Fibroblast of skin of back (primary cell): ENCODE data around the gene TGDS.
A peak's percentile ranks its signal among the peaks of the same experiment; 100 is the strongest.
"Not testable (repeated sequence)": the region's sequence is repeated elsewhere in the genome, so short reads cannot be mapped to it uniquely, and the experiment has no call there.

Source experiments
- DNase-seq: peaks from one replicate; pipeline ENCODE4 v3.0.0-alpha.2; 2013

TGDS gene

DNA sequence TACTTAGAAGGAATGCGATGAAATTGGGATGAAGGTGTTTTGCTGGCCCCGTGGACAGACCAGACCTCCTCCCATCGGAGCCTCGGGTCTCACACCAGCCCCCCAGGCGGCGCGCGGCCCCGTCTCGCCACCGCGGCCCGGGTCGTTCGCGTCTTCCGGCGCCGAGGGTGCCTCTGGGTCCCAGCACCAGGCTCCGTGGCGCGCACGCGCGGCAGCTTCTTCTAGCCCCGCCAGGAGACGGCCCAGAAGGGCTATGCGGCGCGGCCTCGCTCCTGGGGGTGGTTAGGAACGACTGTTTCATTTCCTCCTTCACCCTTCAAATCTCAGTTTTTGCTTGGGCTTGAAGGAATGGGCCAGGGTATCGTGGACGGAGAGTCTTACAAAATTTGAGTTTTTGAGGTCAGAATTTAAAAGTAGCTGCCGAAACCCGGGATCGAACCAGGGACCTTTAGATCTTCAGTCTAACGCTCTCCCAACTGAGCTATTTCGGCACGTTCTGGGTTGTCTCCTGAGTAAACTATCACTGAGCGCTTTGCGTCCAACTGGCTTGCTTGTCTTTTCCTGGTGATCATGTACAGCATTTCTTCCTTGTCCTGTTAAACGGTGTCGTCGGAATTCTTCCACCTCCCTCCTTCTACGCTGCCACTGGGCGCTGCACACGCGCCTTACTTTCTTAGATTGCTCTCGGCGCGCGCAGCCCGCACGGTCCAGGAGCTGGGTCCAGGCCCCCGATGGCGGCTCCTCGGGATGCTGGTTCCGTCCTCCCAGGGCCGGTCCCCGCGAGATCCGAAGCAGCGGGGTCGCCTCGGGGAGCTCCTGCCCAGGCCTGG lies 46.5 kb downstream of the TGDS start:
- DNase-seq: peak; percentile 97

DNA sequence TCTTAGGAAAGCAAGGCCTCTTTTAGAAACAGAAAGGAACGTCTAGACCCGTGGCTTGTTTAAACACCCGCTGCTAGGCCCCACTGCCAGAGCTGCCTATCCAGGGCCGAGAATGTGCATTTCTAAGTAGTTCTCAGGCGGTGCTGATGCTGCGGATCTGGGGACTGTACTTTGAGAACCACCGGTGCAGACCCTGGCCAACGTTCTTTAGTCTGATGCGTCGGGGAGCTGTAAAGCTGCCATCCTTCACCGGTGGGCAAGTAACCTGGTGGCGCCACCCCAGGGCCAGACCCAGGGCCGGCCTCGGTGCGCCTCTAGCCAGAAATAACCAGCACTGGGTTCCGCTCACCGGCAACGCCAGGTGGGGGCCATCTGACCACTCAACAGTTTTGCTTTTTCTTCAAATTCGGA lies 47.1 kb downstream of the TGDS start:
- peak; percentile 38 for DNase-seq

DNA sequence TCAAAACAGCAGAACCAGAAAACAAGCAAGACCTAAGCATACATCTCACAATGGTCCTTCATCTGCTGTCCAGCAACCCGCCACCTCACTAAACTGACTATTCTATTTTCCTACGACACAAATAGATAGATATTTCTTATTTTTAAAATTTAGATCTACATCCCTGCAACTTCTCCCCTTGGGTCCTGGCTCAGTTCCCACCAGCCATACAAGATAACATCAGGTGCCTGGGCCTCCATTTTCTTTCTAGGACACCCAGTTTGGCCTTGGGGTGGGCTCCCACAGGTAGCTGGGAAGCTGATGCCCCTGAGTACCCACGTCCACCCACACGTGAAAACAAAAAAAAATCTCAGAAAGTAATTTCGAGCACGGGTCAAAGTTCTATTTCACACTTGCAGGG lies 47.6 kb downstream of the TGDS start:
- DNase-seq: no peak

DNA sequence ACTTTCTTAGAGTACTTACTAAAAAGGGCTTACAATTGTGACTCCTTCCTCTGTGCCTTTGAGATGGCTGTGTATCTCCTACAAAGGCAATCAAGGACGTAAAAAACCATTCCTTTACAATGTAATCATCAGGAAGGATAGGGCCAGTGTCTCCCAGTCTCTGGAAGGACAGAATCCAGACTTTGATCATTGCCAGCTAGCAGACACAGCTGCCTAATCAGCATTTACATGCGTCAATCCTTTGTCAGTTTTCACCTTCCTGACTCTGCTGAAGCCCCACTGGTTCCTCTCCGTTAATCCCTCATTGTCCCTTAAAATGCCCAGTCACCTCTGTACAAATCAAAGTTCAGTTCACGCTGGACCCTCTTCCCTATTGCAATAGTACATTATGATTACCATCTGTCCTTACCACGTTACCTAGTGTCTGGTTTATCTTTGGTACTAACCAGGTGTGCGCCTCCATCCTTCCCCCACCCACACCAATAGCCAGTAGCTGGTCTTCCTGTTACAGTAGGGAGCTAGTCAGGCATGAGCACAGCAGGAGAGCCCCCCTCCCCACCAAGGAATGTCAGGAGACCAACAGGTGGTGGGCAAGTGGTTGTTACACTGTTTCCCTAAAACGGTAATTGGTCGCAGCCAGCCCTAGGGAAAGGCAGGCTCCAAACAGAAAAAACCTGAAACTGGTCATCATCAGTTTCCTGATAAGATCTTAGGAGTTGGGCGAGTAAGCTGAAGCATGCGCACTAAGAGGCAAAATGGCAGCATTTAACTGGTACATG lies 49.7 kb downstream of the TGDS start:
- no peak for DNase-seq

DNA sequence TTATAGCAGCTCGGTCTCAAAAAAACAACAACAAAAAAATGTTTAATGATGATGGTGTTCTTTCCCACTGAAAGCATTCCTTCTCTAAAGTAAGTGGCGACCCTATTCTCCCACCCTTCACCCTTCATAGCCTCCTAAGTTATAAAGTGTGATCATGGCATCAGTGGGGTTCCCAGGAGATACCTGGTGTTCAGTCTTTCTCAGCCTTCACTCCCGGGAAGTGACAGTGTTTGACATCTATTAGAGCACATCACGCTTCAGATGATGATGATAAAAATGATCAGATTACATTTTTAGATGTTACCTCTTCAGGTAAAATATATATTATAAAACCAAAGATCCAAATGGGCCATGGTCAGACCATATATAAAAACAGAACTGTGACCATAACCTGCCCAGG lies 51.0 kb downstream of the TGDS start:
- no peak for DNase-seq

DNA sequence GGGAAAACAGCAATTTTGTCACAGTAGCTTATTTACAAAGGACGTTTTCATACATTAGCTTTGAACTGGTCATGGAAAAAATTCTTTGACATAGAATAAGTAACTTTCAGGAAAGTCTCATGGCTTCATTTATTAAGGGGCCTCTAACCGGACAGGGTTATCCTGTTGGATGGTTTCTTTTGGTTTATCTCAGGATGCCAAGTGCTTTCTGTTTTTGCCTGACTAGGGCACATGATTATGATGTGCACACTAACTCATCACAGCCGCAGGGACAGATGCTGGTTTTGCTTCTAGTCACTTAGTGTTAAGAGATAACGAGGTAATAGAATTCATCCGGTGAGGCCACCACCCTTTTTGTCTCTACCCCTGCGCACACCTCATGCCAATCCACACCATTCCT lies 53.0 kb downstream of the TGDS start:
- DNase-seq: no peak

DNA sequence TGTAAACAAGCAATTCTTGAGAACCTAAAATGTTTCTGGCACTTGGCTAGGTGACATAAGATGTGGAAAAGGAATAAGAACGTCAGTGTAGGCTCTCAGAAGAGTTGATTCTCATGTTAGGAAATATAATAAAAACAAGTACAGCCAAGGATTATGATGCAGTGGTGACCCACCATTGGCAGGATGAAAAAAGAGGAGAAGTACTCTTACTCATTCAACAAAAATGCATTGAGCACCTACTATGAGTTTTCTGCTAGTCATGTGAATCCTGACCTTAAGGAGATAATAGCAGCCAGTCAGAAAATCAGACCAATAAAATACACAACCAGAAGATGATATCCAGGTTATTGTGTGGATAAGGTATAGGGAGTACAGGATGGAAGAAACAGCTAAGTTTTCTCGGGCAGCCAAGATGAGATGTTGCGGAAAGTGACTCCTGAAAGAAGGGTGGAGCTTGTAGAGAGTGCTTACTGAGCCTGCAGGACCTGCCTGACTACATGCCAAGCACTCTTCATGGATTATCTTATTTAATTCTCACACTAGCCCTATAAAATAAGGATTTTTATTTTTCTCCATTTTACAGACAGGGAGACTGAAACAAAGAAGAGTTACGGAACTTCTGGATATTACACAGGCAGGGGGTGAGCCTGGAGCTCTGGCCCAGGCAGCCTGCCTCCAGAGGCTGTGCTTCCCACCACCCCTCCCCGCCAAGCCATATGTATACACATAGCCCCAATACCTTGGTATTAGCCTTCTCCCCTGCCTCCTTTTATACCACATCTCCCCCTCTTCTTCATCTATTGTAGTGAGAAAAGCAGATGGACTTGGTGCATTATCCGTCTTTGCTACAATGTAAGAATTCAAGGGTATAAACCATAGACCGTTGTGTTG lies 58.0 kb downstream of the TGDS start:
- DNase-seq: no peak

DNA sequence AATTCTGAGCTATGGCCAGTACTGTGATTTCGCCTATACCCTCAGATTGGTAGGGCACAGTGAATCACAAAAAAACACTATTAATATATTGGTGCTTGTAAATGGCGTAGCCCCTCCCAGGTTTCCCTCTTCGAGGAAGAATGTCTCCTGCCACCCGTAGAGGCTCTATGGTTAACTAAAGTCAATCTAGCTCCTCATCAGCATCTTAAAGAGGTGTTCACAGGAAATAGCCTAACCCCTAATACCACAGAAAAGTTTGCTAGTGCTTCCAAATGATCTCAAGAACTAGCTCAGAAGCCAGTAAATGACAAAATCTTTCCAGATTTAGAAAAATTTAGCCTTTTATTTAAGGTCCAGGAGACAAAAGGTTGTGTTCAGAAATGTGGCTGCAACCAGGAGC lies 60.2 kb downstream of the TGDS start:
- DNase-seq: no peak

DNA sequence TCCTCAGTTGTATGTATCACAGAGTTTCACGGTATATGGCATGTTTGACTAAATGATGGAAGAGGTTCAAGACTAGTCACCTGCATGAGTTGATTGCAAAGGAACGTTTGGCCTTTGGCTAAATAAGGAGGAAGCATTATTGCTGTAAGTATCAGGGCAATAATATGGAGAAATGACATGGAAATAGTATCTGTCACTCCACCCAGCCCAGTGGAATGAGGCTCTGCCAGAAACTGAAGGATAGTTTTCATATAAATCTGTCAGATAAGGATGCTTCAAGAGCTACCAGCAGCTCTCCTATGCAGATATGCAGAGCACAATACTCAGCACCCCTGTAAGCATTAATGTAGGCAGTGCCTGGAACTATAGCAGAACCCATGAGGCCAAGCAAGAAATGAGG lies 60.7 kb downstream of the TGDS start:
- no peak for DNase-seq

DNA sequence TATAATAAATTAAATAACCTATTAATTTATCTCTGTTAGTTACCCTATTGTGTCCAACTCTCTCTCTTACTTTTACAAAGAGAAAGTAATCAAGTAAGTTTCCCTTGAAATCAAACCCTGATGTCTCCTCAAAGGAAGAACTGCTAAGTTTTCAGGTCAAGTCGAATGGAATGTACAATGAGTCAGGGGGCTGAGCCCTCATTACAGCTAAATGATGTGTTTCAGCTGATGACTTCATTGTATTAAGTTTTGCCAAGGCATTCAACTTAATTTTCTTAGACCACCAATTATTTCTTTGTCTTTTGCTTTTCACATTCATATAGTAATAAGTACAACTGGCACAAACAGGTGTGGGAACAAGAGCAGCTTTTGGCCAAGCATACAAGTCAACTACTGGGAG lies 61.8 kb downstream of the TGDS start:
- peak; percentile 20 for DNase-seq

DNA sequence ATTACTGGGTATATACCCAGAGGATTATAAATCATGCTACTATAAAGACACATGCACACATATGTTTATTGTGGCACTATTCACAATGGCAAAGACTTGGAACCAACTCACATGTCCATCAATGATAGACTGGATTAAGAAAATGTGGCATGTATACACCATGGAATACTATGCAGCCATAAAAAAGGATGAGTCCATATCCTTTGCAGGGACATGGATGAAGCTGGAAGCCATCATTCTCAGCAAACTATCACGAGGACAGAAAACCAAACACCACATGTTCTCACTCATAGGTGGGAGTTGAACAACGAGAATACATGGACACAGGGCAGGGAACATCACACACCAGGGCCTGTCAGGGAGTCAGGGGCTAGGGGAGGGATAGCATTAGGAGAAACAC lies 63.7 kb downstream of the TGDS start:
- DNase-seq: not testable (repeated sequence)

DNA sequence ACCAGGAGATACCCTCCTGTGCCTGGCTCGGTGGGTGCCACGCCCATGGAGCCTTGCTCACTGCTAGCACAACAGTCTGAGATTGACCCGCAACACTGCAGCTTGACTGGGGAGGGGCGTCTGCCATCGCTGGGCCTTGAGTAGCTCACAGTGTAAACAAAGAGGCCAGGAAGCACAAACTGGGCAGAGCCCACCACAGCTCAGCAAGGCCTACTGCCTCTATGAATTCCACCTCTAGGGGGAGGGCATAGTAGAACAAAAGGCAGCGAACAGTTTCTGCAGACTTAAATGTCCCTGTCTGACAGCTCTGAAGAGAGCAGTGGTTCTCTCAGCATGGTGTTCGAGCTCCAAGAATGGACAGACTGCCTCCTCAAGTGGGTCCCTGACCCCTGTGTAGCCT lies 69.0 kb downstream of the TGDS start:
- DNase-seq: not testable (repeated sequence)

DNA sequence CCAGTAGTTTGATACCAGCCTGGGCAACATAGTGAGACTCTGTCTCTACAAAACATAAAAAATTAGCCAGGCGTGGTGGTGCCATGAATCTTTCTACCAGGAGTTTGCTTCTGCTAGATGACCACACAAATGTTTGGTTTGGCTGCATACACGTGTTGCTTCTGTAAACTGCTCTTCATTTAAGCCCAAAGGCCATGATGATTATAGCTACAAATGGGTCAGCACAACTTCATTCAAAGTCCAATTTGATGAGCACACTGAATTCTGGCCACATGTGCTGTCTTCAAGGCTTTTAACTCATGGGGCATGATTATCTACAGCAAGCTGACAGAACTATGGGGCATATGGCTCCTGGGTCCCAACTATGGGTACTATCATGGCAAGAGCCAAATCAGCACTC lies 70.2 kb downstream of the TGDS start:
- no peak for DNase-seq

DNA sequence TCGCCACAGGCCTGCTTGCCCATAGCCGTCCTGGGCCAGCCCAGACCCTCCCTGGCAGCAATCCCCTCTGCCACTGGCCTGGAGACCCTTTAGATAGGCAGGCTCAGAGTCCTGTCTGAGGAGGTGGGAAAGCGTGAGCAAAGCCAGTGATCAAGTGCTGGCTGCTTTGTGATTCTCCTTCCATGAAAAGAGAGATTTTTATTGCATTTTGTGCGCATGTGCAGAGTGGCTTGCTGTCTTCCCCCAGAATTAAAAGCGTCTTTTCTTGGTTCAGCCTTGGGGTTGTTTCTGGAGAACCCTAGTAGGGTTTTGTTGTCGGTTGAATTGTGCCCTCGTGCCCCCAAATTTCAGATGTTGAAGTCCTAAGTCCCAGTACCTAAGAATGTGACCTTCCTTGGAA lies 71.5 kb downstream of the TGDS start:
- DNase-seq: no peak
